OCI-LY1 (cell line): ENCODE measurements around the gene PAFAH2.

Experiments used
- CTCF ChIP-seq: fragments of 200-600 bp; sonication (generic), shearing (Covaris generic); IDR thresholded peaks from 2 replicates; pipeline ENCODE4 v1.5.1; 2017; ENCODE audit warnings: mild to moderate bottlenecking, antibody characterized with exemption, low read length, moderate library complexity, mixed read lengths
- EZH2 ChIP-seq: fragments of 200-600 bp; sonication (generic), shearing (Covaris generic); IDR thresholded peaks from 2 replicates; pipeline ENCODE4 v1.8.0; 2017; ENCODE audit warnings: borderline replicate concordance, mixed run types, mild to moderate bottlenecking, antibody characterized with exemption, low read length, moderate library complexity, mixed read lengths

GRCh38 chr1:25955553-25955952 lies 42.3 kb downstream of the PAFAH2 start:
- no peak for TF ChIP-seq CTCF
- no peak for TF ChIP-seq EZH2
